HepG2 (cell line): ENCODE results near the gene SEMG1.

Experiments
- NBN ChIP-seq: fragments of 450-650 bp; conservative IDR thresholded peaks from 2 replicates; pipeline ENCODE4 v1.6.1; 2017
- REST ChIP-seq, 2 experiments: IDR thresholded peaks; 2 replicates each; pipeline ENCODE4 v1.6.1; 2011 to 2012; ENCODE audit warnings: low read length in 2 of 2, borderline replicate concordance in 1 of 2, low read depth in 1 of 2, mild to moderate bottlenecking in 1 of 2, moderate library complexity in 1 of 2
- TF ChIP-seq, protein P1 (sequence below): sonication (generic); formaldehyde crosslinking; IDR thresholded peaks from 2 replicates; pipeline ENCODE4 v1.5.0; 2020; ENCODE audit warnings: mild to moderate bottlenecking, missing genetic modification reagents, moderate library complexity

GRCh38 chr20:45226287-45226686 is 19.5 kb downstream of the SEMG1 start:
- TF ChIP-seq NBN (no peak), REST (IDR thresholded peaks at IDR 0.05; ENCODE audit: borderline replicate concordance in 1 of 2, low read depth in 1 of 2, low read length in 2 of 2) (no peak)
- TF ChIP-seq, protein P1, sequence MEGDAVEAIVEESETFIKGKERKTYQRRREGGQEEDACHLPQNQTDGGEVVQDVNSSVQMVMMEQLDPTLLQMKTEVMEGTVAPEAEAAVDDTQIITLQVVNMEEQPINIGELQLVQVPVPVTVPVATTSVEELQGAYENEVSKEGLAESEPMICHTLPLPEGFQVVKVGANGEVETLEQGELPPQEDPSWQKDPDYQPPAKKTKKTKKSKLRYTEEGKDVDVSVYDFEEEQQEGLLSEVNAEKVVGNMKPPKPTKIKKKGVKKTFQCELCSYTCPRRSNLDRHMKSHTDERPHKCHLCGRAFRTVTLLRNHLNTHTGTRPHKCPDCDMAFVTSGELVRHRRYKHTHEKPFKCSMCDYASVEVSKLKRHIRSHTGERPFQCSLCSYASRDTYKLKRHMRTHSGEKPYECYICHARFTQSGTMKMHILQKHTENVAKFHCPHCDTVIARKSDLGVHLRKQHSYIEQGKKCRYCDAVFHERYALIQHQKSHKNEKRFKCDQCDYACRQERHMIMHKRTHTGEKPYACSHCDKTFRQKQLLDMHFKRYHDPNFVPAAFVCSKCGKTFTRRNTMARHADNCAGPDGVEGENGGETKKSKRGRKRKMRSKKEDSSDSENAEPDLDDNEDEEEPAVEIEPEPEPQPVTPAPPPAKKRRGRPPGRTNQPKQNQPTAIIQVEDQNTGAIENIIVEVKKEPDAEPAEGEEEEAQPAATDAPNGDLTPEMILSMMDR (CRISPR knock-in tag), result no peak
